ENCODE data around the gene LPCAT4.
"Not testable (repeated sequence)": the region's sequence is repeated elsewhere in the genome, so short reads cannot be mapped to it uniquely, and the experiment has no call there.

LPCAT4 gene

DNA sequence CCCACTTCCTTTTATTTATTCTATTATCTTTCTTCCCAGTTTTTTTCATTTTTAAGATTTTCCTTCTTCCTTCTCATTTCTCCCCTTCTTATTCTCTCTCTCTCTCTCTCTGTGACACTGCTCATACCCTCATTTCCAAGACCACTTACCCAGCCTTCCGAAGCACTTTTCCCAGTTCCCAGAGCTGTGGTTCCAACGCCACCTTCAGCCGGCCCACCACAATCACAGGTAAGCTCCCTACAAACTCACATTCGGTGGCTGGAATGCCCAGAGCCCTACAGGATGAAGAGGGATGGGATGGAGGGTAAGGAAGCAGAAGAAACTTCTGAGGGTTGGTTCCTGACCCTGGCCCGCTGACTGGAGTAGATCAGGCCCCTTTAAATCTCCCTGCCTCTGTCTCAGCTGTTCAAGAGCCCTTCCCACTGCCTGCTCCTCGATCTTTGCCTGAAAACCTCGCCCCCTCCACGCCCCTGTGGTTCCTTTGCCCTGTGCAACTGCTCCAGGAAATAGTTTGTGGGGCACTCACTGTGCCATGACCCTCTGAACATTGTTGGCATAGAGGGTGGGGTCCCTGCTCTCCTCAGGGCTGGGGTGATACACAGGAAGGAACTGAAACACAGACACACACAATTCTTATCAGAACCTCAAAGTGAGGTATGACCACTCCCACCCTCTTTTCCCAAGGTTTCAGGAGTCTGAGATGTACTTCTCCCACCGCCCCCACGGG lies 4.8 kb downstream of the LPCAT4 start:
- no peak for DNase-seq (ENCODE audit: low spot score)

DNA sequence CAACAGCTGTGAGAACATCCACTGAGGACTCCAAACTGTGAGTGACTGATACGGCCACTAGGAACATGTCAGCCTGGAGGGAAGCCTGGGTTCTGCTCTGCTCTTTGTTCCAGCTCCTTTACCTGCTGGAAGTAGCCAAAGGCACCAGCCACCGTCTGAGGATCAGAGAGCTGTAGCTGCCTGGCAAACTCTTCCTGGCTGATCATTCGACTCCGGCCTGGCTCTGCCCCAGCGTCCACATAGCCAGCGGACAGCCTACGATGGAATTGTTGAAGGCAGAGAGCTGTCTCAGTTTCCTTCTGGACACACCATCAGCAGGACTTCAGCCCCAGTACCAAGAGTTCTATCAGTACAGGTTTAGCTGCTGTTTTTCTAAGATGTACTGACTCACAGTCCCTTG lies 5.7 kb downstream of the LPCAT4 start:
- no peak for DNase-seq (ENCODE audit: low spot score)

DNA sequence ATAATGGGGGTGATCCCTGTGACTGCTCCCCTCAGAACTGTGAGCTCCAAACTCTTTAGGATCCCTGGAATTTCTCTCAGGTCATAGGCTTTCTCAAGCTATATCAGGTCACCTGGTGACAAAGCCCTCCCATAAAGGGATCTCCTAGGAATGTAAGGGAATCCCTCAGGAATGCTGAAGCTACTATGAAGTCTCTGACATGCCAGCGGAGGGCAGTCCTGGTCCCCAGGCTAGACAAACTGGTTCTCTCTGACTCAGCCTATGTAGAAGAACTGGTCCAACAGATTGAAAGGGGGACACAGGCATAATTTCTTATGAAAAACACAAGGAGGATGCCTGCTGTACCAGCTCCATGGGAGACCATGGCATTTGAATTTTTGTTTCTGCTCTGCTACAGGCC lies 6.7 kb downstream of the LPCAT4 start:
- no peak for DNase-seq (ENCODE audit: low spot score)

DNA sequence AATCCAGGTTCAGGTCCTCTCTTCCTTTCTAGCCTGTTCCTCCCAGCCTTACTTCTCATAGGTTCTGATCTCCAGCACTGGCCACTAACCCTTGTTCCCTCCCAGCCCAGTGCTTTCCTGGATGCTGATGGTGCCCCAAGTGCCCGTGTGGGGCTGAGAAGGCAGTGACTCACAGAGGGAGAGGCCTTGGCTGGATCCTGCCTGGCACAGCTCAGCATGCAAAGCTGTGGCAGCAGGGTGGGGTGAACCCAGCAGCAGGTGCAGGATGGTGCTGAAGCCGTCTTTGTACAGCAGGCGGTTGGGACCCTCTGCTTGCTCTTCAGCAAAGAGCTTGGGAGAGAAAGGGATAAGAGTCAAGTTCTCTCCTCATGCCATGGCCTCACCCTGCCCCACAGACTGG lies 7.6 kb downstream of the LPCAT4 start:
- no peak for DNase-seq (ENCODE audit: low spot score)

DNA sequence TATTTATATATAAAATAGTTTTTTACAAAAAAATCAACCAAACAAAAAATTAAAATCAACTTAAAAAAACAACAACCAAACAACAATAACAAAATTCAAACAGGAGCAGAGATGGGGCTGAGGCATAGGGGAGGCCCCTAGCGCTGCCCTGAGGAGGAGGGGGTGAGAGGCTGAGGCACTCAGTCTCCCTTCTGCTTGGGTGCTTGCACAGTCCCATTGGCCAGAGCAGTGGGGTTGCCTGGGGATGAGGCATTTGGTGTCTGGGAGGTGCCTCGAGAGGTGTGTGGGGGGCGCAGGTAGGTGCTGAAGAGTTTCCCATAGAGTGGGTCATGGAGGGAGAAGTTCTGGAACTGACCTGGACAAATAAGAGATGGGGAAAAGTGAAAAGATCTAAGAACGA lies 8.0 kb downstream of the LPCAT4 start:
- no peak for DNase-seq (ENCODE audit: low spot score)

DNA sequence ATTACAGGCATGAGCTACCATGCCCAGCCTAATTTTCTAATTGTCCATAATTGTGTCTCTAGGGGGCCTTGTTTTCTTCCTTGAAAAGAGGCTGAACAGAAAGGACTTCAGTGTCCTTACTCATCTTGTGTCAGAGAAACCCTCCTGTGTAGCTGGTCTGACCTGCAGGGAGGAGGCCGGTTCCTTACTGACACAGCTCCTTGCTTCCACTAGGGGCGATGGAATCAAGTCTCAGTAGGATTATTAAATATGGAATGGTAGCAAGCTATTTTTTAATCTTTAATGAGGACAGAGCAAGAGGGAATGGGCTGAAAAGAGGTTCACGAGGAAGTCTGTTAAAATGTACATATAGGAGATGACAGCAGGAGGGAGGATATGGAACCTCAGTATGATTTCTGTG lies 8.6 kb downstream of the LPCAT4 start:
- DNase-seq (ENCODE audit: low spot score), result peak; percentile 20

DNA sequence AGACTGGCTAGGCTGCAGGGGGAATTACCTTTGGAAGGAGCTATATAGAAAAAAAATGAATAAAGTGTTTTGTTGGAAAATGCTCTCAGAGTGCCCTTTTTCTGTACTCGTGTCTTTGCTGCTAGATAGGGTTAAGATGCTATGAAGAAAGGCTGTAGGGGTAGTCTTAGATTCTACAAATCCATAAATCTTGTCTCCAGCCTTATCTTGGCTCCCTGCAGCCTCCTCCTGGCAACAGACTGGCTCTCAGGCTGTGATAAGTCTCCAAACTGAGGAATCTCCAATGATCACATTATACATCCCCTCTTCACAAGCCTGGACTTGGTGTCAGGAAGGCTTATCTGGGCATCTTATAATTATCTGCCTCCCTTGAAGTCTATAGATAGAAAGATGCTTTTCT lies 9.3 kb downstream of the LPCAT4 start:
- DNase-seq (ENCODE audit: low spot score), result no peak

DNA sequence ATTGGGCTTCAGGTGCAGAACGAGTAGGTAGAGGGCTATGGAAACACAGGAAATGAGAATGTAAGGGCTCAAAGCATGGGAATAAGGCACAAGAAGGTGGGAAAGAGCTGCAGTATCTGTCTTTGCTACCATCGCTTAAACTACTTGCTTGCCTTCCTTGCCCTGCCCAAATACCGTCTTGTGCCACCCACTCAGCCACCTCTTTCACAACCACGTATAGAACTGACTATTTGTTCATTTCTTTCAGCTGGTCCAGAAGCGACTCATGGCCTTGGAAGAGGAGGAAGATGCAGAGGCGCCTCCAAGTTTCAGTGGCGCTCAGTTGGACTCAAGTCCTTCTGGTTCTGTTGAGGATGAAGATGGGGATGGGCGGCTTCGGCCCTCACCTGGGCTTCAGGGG lies 11.8 kb downstream of the LPCAT4 start:
- DNase-seq (ENCODE audit: low spot score), result no peak

DNA sequence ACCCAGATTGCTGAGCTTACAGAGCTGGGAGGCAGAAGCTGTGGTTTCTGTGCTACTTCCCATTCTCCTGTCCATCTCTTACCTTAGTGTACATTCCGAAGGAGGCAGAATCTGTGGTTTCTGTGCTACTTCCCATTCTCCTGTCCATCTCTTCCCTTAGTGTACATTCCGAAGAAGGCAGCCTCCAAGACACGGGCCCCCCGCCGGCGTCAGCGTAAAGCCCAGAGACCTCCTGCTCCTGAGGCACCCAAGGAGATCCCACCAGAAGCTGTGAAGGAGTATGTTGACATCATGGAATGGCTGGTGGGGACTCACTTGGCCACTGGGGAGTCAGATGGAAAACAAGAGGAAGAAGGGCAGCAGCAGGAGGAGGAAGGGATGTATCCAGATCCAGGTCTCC lies 12.7 kb downstream of the LPCAT4 start:
- no peak for DNase-seq (ENCODE audit: low spot score)

DNA sequence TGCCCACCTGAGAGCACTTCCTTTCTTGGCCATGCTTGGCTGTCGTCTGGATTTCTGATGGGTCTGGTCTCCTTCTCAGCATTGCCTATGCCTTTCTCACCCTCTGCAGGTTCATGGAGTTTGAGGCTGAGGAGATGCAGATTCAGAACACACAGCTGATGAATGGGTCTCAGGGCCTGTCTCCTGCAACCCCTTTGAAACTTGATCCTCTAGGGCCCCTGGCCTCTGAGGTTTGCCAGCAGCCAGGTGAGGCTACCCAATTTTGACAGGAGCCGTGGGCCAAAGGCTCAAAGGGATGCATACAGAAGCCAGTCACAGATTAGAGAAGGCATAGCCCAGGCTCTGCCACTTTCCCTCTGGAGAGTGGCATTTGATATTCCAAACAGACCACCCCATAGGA lies 13.4 kb downstream of the LPCAT4 start:
- DNase-seq (ENCODE audit: low spot score), result no peak

DNA sequence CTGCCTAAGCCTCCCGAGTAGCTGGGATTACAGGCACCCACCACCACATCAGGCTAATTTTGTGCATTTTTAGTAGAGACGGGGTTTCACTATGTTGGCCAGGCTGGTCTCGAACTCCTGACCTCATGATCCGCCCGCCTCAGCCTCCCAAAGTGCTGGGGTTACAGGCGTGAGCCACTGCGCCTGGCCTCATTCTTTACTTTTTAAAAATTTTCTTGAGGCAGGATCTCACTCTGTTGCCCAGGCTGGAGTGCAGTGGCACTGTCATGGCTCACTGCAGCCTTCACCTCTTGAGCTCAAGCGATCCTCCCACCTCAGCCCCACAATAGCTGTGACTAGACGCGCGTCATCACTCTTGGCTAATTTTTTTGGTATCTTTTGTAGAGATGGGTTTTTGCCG lies 14.0 kb downstream of the LPCAT4 start:
- not testable (repeated sequence) for DNase-seq (ENCODE audit: low spot score)

DNA sequence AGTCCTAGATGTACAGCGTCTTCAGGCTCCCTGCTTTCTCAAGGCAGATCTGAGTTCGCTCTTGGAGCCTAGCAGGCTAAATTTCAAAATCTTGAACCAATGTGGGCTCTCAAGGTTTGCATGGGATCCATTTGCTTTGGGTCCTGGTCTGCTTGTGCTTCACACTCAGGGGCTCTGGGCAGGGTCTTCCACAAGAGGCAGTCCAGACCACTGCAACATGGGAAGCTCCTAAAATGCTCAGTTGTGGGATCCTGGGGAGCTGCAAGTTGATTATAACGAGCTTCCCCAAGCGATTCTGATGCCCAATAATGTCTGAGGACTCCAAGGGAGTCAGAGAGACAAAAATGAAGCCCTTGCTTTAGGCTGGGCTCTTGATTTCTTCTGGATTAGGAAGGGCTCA lies 17.2 kb downstream of the LPCAT4 start:
- DNase-seq (ENCODE audit: low spot score), result no peak

DNA sequence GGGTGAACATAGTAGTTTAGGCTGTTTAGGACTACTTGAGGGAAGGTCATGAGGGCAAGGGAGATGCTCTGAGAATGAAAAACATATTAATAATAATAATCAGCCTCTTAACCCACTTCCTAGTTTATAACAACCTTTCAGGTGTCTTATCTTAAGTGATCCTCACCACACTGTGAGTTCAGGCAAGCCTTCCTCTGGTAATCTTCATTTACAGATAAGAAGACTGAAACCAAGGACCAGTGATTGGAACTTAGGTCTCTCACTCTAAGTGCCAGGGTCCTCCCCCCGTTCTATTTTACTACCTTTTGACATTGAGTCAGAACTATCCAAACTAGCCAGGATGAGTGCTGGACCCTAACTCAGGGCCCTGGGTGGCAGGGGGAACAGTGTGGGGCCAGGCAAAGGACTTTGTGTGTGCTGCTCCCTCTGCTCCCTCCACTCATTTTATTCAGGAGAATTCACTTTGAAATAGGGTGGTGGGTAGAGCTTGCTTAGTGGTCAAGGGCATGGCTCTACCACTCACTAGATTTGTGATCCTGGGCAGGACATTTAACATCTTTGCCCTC lies 18.2 kb downstream of the LPCAT4 start:
- DNase-seq (ENCODE audit: low spot score), result no peak

DNA sequence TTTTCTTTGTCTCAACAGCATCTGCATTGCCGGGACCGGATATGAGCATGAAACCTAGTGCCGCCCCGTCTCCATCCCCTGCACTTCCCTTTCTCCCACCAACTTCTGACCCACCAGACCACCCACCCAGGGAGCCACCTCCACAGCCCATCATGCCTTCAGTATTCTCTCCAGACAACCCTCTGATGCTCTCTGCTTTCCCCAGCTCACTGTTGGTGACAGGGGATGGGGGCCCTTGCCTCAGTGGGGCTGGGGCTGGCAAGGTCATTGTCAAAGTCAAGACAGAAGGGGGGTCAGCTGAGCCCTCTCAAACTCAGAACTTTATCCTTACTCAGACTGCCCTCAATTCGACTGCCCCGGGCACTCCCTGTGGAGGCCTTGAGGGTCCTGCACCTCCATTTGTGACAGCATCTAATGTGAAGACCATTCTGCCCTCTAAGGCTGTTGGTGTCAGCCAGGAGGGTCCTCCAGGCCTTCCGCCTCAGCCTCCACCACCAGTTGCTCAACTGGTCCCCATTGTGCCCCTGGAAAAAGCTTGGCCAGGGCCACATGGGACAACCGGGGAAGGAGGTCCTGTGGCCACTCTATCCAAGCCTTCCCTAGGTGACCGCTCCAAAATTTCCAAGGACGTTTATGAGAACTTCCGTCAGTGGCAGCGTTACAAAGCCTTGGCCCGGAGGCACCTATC lies 18.9 kb downstream of the LPCAT4 start:
- no peak for DNase-seq (ENCODE audit: low spot score)

DNA sequence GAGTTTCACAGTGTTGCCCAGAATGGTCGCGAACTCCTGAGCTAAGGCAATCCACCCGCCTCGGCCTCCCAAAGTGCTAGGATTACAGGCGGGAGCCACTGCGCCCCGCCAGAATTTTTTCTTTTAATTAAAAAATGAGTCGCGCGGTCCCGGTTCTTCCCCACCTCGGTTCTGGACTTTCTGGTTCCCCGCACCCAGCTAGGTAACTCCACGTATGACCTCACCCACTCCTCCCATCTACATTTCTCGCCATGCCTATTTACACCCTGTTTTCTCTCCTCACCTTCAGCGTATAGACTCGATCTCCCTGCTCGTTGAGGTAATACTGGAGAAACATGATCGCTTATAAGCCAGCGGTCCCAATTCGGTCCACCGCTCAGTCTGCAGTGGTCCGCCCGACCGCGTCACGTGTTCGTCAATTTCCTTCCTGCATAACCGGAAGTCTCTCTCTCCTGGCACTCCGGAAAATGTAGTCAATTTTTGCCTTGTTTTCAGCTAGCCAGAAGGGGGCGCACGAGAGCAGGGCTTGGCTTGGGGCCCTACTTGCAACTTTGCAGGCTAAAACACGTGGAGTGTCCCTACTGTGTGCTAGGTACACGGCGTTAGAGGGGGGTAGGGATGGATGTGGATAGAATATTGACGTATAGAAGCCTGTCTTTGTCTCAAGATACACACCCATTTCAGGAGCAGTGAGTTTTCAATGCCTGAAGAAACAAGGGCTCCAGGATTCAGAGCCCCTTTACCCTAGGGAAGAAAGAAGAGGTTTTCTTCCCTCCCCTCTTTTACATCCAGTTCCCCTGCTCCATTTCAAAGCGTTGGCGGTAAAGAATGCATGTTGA lies 24.0 kb downstream of the LPCAT4 start, which contains the start of the genes NOP10 and NUTM1:
Gene NOP10, minus strand, starts transcription at position 400 of the 839 bp plus-strand sequence. Its CDS starts 63 bp downstream, at position 337.
Gene NUTM1, plus strand, starts transcription at position 579 of the 839 bp plus-strand sequence. CDS start 382 bp downstream, outside the sequence.
- DNase-seq (ENCODE audit: low spot score), result peak; percentile 59

DNA sequence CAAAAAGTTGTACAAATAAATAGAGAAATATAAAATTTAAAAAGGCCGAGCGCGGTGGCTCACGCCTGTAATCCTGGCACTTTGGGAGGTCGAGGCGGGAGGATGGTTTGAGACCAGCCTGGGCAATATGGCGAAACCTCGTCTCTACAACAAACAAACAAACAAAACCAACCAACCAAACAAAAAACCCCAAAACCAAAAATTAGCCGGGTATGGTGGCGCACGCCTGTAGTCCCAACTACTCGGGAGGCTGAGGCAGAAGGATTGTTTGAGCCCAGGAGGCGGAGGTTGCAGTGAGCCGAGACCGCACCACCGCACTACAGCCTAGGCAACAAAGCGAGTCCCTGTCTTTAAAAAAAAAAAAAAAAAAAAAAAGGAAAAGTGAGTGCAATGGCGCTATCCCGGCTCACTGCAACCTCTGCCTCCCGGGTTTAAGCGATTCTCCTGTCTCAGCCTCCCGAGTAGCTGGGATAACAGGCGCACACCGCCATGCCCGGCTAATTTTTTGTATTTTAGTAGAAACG lies 24.7 kb downstream of the LPCAT4 start:
- not testable (repeated sequence) for DNase-seq (ENCODE audit: low spot score)

DNA sequence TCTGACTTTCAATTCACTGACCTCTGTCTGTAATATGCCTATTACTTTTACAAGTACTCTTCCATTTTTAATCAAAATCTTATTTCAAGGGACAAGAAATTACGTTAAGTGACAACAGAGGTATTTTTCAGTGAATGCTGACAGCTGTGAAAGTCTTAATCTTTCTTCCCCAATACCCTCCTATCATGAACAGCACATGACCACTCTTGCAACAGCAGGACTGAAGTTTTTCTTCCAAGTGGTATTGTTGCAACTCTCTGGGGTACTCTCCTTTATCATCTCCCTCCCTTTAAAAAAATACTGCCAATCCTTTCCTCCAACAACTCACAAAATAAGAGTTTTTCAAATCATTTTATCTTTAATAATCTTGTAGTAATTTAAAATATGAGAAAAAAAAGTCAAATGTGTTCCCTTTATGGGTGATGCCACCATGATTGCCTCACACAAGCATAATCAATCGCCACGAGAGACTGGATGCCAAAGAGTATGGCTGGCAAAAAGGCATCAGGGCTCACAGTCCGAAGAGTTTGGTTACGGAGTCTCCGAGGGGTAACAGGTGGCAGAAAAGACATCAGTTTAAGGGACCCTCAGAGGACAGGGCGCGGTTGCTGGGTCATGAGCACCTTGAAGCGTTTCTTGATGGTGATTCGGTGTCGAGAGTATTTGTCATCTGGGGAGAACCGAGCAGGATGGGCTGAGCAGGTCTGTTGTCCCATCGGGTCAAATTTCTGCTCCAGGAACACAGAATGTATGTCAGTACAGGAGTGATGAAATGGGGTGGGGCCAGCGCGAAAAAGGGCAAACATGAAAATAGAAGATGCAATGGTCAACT lies 25.4 kb downstream of the LPCAT4 start:
- no peak for DNase-seq (ENCODE audit: low spot score)

DNA sequence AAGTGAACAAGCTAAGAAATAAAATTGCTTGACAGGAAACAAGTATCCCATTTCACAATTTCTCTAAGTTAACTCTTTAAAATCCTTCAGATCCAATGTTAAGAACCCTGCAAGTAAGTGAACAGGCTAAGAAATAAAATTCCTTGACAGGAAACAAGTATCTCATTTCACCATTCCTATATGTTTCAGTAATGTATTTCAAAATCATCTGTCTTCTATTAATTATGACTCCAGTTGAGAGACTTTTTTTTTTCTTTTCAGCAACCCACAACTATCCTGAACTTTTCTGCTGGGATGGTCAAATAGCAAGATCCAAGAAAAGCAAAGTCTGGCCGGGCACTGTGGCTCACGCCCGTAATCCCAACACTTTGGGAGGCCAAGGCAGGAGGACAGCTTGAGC lies 27.1 kb downstream of the LPCAT4 start:
- DNase-seq (ENCODE audit: low spot score), result no peak

DNA sequence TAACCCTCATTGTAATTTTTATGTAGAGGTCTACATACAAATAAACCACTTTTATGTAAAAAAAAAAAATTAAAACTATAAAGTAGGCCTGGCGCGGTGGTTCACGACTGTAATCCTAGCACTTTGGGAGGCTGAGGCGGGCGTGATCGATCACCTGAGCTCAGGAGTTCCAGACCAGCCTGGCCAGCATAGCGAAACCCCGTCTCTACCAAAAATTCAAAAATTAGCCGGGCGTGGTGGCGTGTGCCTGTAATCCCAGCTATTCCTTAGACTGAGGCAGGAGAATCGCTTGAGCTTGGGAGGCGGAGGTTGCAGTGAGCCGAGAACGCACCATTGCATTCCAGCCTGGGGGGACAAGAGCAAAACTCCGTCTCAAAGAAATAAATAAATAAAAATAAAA lies 28.6 kb downstream of the LPCAT4 start:
- no peak for DNase-seq (ENCODE audit: low spot score)

DNA sequence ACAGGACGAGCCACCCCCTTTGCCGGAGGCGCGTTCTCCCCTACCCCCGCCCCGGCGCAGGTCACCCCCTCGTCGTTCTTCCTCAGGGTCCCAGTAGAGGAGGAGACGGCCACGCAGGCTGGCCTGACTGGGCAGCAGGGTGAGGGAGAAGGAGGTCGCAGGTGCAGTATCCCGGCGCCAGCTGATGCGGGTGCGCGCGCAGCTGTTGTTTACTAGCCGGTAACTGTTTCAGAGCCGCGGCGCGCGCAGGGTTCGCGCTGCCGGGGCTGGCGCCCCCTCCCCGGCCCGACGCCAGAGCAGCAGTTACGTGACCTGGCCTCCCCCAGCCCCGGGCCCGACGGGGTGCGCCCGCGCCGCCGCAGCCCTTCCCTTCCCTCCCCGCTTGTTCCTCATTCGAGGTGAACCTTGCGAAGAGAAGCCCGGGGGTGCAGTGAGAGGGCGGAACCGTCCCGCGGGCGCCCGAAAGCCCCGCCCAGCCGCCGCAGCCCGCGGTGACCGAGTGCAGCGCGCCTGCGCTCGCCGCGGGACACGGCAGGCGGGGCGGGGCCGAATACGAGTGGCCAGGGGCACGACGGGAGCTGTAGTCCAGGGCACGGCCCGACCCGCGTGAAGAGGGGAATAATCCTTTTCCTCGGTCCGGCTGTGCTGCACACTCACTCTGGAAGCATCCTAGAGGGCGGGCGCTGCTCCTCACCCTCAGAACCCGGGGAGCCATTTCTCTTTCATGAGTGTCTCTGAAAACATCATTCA lies 29.3 kb downstream of the LPCAT4 start, which contains the start of gene SLC12A6:
Gene SLC12A6, minus strand, starts transcription at position 225 of the 750 bp plus-strand sequence. CDS start 1,101 bp downstream, outside the sequence.
- DNase-seq (ENCODE audit: low spot score), result peak; percentile 77

All from HuH-7 (cell line).